Keratinocyte (primary cell): ENCODE measurements around the gene FLNB. TPM values are rescaled to one million over a fixed set of nuclear protein-coding genes. Genes with fewer than 3 reads are reported as not detected.
A peak's percentile ranks its signal among the peaks of the same experiment; 100 is the strongest.

Experiments used
- DNase-seq: peaks from one replicate; pipeline ENCODE4 v3.0.0-alpha.2; 2011; ENCODE audit warnings: low read depth, missing footprints, low spot score
- FAIRE-seq: peaks from 2 replicates; lab custom pipeline; 2011; peaks lifted over from hg19 to GRCh38; lab: Jason Lieb, UNC
- H2AFZ ChIP-seq: 2 replicates; pipeline ENCODE4 v1.6.0; 2012; ENCODE audit warnings: low read length, control low read depth, inconsistent platforms; ENCODE audit not compliant: control insufficient read depth
- H3K27ac ChIP-seq: 2 replicates; pipeline ENCODE4 v1.5.1; 2011; ENCODE audit warnings: low read length; ENCODE audit not compliant: control insufficient read depth, insufficient read depth
- H3K27me3 ChIP-seq: 3 replicates; pipeline ENCODE4 v1.6.0; 2011; ENCODE audit warnings: low read length; ENCODE audit not compliant: control insufficient read depth, insufficient read depth; ENCODE audit errors: extremely low read depth
- H3K36me3 ChIP-seq, 2 experiments: 2 replicates in 1 of 2; 3 replicates in 1 of 2; pipeline ENCODE4 v1.5.1; 2011; ENCODE audit warnings: low read length in 2 of 2, mild to moderate bottlenecking in 1 of 2; ENCODE audit not compliant: control insufficient read depth in 2 of 2, insufficient read depth in 2 of 2; ENCODE audit errors: extremely low read depth in 1 of 2
- H3K4me1 ChIP-seq: 3 replicates; pipeline ENCODE4 v1.5.1; 2011; ENCODE audit warnings: low read length; ENCODE audit not compliant: control insufficient read depth, insufficient read depth; ENCODE audit errors: extremely low read depth
- H3K4me2 ChIP-seq: 3 replicates; pipeline ENCODE4 v1.6.0; 2011; ENCODE audit warnings: low read depth, low read length; ENCODE audit not compliant: control insufficient read depth, insufficient read depth; ENCODE audit errors: extremely low read depth
- H3K4me3 ChIP-seq, 3 experiments: fragments of 200-600 bp in 1 of 3; sonication (generic) in 1 of 3; 2 replicates in 2 of 3; 3 replicates in 1 of 3; pipeline ENCODE4 v1.5.1; 2011 to 2016; ENCODE audit warnings: low read length in 3 of 3, mild to moderate bottlenecking in 3 of 3, control low read depth in 2 of 3, inconsistent platforms in 1 of 3, low read depth in 1 of 3, mixed read lengths in 1 of 3, mixed run types in 1 of 3, moderate library complexity in 1 of 3; ENCODE audit not compliant: control insufficient read depth in 2 of 3, insufficient read depth in 2 of 3; ENCODE audit errors: extremely low read depth in 1 of 3
- H3K79me2 ChIP-seq: 2 replicates; pipeline ENCODE4 v1.6.0; 2012; ENCODE audit warnings: low read length; ENCODE audit not compliant: control insufficient read depth, insufficient read depth
- H3K9ac ChIP-seq: 3 replicates; pipeline ENCODE4 v1.6.0; 2011; ENCODE audit warnings: low read length; ENCODE audit not compliant: control insufficient read depth, insufficient read depth; ENCODE audit errors: extremely low read depth
- H3K9me1 ChIP-seq: 3 replicates; pipeline ENCODE4 v1.6.0; 2011; ENCODE audit warnings: low read length; ENCODE audit not compliant: control insufficient read depth, insufficient read depth; ENCODE audit errors: extremely low read depth
- H3K9me3 ChIP-seq: 2 replicates; pipeline ENCODE4 v1.5.1; 2012; ENCODE audit warnings: low read depth, low read length; ENCODE audit not compliant: control insufficient read depth
- H4K20me1 ChIP-seq: 3 replicates; pipeline ENCODE4 v1.6.0; 2011; ENCODE audit warnings: low read length; ENCODE audit not compliant: control insufficient read depth, insufficient read depth; ENCODE audit errors: extremely low read depth
- CTCF ChIP-seq, 3 experiments: IDR thresholded peaks in 1 of 3; conservative IDR thresholded peaks in 1 of 3; optimal IDR thresholded peaks in 1 of 3; 2 replicates in 2 of 3; 3 replicates in 1 of 3; pipeline versions ENCODE3 to v1.5.1; 2011; ENCODE audit warnings: low read length in 3 of 3, mild to moderate bottlenecking in 3 of 3, moderate library complexity in 2 of 3, control low read depth in 1 of 3, inconsistent platforms in 1 of 3; ENCODE audit not compliant: insufficient read depth in 2 of 3; ENCODE audit errors: extremely low read depth in 1 of 3
- EZH2 ChIP-seq: IDR thresholded peaks from one replicate; pipeline ENCODE4 v1.6.1; 2012; ENCODE audit warnings: inconsistent platforms, mild to moderate bottlenecking, low read length, moderate library complexity
- dilution Hi-C: fragments of 300-500 bp; cut with MboI; formaldehyde crosslinking; loops from one replicate; pipeline ENCODE4 v1.7.0; 2020; ENCODE audit warnings: low sequenced_read_pairs; ENCODE audit not compliant: extremely low pct_ligation_motif_present
- polyA plus RNA-seq, 5 experiments: library from polyadenylated mRNA; depleted of rRNA in 3 of 5; stranded (reverse) in 3 of 5; stranded (forward) in 1 of 5; unstranded in 1 of 5; fragments of >200 nt; gene quantifications; 1 replicate in 1 of 5; 2 replicates in 3 of 5; 3 replicates in 1 of 5; pipeline versions ENCODE4 v1.2.1 to v1.2.3, GENCODE V29; 2011 to 2012; ENCODE audit warnings: missing spikeins in 2 of 5, low read depth in 1 of 5, low replicate concordance in 1 of 5

The FLNB gene
- polyA plus RNA-seq, 1 donor (not counting 4 experiments of a cell fraction or from before 2014, with no cell fraction given) = 289 TPM

DNA sequence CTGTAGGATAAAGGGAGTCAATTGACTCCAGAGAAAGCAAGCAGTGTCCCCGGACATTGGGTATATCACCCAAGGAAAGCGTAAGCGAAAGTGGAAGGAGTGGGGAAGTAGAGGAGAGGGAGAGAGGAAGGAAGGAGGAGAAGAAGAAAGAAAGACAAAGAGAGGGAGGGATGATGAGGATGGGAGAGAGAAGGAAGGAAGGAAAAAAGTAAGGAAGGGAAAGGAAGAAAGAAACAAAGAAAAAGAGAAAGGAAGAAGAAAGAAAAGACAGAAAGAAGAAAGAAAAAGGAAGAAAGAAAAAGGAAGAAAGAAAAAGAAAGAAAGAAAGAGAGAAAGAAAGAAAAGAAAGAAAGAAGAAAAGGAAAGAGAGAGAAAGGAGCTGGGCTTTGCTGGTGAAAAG is 201.7 kb downstream of the FLNB start:
- H3K27ac ChIP-seq = no peak overlapping the region
- no peaks in the 10 kb centered on the region for H3K79me2 ChIP-seq
- FAIRE-seq (no peak), DNase-seq (no peak)
- no peak overlapping the region for H3K9ac ChIP-seq
- dilution Hi-C loops = no loop called here
- H3K27me3 ChIP-seq = no peaks in the 10 kb centered on the region
- no peaks in the 10 kb centered on the region for H3K9me1 ChIP-seq
- H3K4me3 ChIP-seq = no peak overlapping the region
- no peaks in the 10 kb centered on the region for H3K36me3 ChIP-seq
- no peak overlapping the region for H2AFZ ChIP-seq
- peaks cover 36% of the 10 kb centered on the region for H3K4me1 ChIP-seq
- TF ChIP-seq CTCF (optimal IDR thresholded peaks at IDR 0.05 in 1 of 3, IDR thresholded peaks at IDR 0.05 in 1 of 3, conservative IDR thresholded peaks at IDR 0.05 in 1 of 3; ENCODE audit: extremely low read depth in 1 of 3, insufficient read depth in 2 of 3, low read length in 3 of 3) (no peak), EZH2 (no peak)
- H3K9me3 ChIP-seq = no peaks in the 10 kb centered on the region
- no peaks in the 10 kb centered on the region for H4K20me1 ChIP-seq
- H3K4me2 ChIP-seq = no peak overlapping the region

- dilution Hi-C loops = no loop called here
- FAIRE-seq (peak; percentile 52), DNase-seq (no peak)
- Histone ChIP-seq H3K4me2 (peak within 1 kb of the TSS; percentile 12), H3K36me3 (no peaks in the 10 kb centered on the region), H3K4me1 (peaks cover 45% of the 10 kb centered on the region), H3K9ac (no peak within 1 kb of the TSS), H2AFZ (peak within 1 kb of the TSS; percentile 8), H3K27me3 (no peaks in the 10 kb centered on the region), H4K20me1 (no peaks in the 10 kb centered on the region), H3K9me1 (no peaks in the 10 kb centered on the region), H3K4me3 (no peak within 1 kb of the TSS), H3K9me3 (no peaks in the 10 kb centered on the region), H3K79me2 (no peaks in the 10 kb centered on the region), H3K27ac (no peak within 1 kb of the TSS)
- TF ChIP-seq EZH2 = no peak
- TF ChIP-seq CTCF (optimal IDR thresholded peaks at IDR 0.05 in 1 of 3, IDR thresholded peaks at IDR 0.05 in 1 of 3, conservative IDR thresholded peaks at IDR 0.05 in 1 of 3; ENCODE audit: extremely low read depth in 1 of 3, insufficient read depth in 2 of 3, low read length in 3 of 3) = no peak
Observed at GRCh38 chr3:58210761-58211460, 202.7 kb downstream of the FLNB start, which contains the start of gene DNASE1L3. Gene DNASE1L3, minus strand, starts transcription at chr3:58210972. Its CDS starts 66 bp downstream, at chr3:58210906.
